GM12874 (cell line): Measurements from ENCODE around the gene SYPL1.

Source experiments
- TF ChIP-seq, protein P1 (sequence below): IDR thresholded peaks from 2 replicates; pipeline ENCODE4 v1.5.1; 2011; ENCODE audit warnings: low read depth, mild to moderate bottlenecking, control low read depth, low read length, moderate library complexity; ENCODE audit not compliant: insufficient read depth

The SYPL1 gene

DNA sequence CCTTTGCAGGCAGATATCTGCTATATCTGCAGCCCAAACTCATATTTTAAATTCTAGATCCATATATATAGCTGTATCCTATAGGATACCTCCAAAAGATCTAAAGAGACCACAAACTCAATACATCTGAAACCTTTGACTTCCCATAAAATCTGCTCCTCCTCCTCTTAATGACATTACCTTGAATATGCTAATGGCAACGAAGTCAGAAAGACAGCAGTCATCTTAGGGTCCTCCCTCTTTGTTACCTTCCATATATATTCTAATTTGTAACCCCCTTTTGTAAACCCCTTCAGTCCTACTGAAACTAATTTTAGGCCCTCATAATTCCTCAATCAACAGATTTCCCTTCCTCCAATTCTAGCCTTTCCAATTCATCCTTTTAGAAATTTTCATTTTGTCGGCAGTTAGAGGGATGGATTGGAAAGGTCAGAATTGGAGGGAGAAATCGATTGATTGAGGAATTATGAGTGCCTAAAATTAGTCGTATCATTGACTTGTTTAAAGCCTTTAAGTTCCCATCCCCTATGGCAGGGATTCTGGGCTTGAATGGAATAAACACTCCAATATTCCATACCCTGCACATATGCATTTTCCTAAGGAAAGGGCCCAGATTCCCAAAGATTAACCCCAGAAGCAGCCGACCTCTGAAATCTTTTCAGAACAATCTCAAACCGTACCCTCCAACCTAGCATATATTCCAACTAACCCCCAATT lies 2.4 kb downstream of the SYPL1 start:
- TF ChIP-seq, protein P1, sequence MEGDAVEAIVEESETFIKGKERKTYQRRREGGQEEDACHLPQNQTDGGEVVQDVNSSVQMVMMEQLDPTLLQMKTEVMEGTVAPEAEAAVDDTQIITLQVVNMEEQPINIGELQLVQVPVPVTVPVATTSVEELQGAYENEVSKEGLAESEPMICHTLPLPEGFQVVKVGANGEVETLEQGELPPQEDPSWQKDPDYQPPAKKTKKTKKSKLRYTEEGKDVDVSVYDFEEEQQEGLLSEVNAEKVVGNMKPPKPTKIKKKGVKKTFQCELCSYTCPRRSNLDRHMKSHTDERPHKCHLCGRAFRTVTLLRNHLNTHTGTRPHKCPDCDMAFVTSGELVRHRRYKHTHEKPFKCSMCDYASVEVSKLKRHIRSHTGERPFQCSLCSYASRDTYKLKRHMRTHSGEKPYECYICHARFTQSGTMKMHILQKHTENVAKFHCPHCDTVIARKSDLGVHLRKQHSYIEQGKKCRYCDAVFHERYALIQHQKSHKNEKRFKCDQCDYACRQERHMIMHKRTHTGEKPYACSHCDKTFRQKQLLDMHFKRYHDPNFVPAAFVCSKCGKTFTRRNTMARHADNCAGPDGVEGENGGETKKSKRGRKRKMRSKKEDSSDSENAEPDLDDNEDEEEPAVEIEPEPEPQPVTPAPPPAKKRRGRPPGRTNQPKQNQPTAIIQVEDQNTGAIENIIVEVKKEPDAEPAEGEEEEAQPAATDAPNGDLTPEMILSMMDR, result no peak

- TF ChIP-seq, protein P1, result no peak
Measured at GRCh38 chr7:106108991-106109390, 3.1 kb downstream of the SYPL1 start.

GRCh38 chr7:106104721-106105260 lies 7.3 kb downstream of the SYPL1 start:
- TF ChIP-seq, protein P1, result no peak

- TF ChIP-seq, protein P1, result no peak
Measured at GRCh38 chr7:106102387-106102966, 9.6 kb downstream of the SYPL1 start.

DNA sequence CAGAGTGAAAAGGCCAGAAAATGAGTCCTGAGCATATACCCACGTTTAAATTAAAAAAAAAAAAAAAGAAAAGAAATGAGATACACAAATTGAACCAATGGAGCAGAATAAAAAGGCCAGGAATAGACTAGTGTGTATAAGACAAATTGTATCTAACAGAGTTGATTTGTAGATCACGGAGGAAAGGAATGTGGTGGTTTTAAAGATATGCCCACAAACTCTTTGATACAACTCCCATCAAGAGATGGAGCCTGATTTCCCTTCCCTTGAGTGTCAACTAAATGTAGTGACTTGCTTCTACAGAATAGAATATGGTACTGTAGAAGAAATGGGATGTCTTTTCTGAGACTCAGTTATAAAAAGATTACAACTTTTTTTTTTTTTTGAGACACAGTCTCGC lies 10.4 kb downstream of the SYPL1 start:
- TF ChIP-seq, protein P1, result no peak

DNA sequence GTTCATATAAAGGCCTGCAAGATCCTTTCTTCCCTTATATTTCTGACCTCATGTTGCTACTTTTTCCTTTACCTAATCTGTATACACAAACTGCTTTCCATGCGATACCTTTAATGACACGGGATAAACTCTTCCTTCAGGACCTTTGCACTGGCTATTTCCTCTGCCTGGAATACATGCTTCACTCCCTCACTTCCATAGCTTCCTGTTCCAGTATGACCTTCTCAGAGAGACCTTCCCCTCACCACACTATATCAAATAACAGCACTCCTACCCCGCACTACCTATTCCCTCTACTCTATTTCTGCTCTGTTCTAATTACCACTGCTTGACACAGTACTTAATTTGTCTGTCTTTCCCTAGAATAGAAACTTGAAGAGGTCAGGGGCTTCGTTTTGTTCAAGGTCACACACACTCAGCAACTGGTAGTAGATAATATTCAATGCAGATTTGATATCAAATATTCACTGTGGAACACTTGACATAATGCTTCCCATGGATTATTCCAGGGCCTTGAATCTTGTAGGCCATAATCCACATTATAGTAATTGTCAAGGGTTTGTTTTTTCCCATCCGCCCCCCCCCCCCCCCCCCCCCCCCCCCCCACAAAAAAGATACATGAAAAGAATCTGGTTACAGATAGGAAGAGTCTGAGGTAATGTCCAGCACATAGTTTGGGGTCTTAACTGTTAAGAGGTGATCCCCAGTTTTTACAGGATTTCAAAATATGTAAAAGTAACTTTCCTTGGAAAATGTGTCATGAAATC lies 11.1 kb downstream of the SYPL1 start:
- TF ChIP-seq, protein P1, result no peak

GRCh38 chr7:106099539-106099938 lies 12.6 kb downstream of the SYPL1 start:
- TF ChIP-seq, protein P1, result no peak
